ENCODE data around the gene ITPK1.

Gene ITPK1

DNA sequence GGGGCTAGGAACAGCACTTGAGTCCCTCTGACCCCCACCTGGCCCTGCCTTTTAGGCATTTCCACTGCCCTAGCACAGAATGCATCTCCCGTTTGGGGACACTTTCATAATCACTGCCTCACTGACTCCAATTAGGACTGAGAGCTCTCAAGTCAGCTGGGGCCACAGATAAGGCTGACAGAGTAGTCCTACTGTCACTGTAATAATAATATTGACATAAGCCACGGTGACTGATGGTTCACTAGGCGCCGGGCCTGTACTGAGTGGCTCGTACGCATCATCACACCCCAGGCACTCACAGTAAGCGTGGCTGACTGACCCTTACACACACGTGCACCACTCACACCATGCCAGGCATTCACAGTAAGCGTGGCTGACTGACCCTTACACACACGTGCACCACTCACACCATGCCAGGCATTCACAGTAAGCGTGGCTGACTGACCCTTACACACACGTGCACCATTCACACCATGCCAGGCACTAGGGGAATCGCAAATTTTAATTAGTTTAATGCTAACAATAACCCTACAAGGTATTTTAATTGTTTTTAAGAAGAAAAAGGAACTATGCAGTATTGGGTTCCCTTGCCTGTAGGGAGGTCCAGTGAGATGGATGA is 105.1 kb downstream of the ITPK1 start:
- no peak for DNase-seq (ENCODE audit: low read depth)

DNA sequence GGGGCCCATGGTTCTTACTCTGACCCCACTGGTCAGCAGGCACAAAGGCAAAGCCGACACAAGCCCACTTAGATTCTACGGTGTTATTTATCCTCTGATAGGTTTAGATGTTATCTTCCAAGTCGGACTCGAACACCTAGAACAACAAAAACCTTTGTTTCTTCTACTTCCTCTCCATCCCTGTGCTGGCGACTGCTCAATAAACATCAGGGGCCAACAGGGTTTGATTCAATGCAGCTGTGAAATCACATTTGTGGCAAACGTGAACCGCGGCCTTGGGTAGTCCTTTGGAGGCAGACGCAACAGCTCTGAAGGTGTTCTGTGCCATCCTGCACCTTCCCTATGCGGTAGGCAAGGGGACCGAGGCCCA is 105.6 kb downstream of the ITPK1 start:
- DNase-seq (ENCODE audit: low read depth): no peak

DNA sequence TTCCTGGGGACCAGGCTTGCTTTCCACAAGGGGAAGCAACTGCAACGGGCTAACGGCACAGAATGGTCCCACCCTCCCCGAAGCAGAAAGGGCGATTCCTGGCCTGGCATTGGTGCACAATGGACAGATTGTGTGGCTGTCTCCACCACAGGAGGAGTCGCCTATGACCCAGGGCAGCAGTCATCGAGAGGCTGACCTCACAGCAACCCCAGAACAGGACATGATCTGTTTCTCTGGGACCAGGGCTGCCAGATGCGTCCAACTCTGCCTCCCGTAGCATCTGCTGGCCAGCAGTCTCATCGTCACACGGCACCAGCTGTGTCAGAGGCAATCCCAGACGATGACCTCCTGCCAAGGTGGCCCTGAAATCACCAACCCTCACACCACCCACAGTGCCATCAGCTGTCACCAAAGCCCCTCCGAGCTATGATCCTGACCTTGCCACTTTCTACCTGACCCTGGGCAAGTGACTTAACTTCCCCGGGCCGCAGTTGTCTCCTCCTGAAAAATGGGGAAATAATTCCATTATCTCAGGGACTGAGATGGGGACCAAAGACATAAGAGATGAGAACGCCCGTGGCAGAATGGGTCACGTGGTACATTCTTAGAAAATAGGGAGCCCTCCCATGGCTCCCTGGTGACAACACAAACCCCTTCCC is 106.1 kb downstream of the ITPK1 start:
- no peak for DNase-seq (ENCODE audit: low read depth)

DNA sequence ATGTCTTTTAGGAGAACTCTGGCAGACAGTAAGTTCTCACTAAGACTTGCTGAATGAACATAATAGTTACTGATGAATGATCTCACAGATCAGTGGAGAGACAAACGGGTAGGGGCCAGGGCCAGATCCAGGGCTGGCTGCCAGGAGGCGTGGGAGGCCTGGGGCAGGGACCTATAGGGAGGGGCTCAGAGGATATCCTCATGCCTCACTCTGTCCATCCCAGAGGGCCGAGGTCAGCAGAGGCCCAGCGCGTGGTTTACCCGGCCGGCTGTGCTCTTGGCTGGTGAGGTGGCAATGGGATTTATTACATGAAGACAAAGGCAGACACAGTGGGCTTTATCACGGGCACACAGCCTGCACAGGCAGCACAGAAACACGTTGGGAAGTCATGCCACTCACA is 107.3 kb downstream of the ITPK1 start:
- DNase-seq (ENCODE audit: low read depth): no peak

DNA sequence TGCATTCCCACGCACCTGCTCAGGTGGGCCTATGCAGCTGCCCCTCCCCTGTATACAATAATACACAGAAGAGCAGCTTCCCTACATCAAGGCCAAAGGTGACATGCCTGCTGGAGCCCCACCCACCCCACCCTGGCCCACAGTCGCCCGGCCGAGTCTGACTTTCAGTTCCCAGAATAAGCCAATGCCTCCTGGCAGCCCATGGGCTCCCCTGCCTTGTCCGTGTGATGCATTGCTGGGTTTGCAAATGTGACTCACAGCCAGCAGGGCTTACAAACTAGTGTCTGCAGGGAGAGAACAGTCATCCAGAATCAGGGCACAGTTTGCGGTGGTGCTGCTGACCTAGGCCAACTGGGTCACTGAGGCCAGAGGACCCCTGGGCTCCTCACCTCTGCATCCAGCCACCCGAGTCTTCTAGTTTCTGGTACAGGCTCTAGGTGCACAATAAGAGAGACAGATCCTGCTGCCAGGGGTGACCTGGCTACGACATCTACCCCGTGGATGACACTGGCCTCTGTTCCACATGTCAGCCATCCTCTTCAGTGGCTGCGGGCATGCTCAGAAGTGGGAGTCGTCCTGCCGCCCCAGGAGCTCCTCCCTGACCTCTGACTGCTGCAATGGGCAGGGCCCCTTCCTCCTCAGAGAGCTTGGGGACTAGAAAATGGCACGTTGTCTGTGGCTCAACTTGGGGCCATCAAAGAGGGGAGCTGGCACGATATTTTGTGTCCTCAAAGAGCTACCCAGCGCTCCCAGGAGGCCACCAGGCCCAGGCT is 108.3 kb downstream of the ITPK1 start:
- no peak for DNase-seq (ENCODE audit: low read depth)

DNA sequence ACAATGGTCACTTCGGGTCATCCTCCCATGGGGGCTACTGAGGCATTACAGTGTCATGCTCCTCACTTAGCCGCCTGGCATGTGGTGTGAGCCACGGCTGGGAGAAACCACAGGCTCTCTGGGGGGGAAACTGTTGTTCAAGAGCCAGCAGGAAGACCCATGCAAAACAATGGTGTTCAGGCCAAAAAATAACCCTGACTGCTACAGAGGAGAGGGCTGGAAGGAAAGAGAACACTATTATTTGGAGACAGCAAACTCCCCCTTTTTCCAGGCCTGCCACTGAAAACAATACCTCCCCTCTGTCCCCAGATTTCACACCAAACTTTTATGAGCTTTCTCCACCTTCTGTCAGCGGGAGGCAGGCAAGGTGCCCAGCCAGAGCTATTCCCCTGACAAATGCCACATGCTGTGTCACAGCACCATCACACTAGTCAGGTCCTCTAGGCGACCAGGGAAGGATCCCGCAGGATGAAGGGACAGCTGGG is 109.1 kb downstream of the ITPK1 start:
- no peak for DNase-seq (ENCODE audit: low read depth)

DNA sequence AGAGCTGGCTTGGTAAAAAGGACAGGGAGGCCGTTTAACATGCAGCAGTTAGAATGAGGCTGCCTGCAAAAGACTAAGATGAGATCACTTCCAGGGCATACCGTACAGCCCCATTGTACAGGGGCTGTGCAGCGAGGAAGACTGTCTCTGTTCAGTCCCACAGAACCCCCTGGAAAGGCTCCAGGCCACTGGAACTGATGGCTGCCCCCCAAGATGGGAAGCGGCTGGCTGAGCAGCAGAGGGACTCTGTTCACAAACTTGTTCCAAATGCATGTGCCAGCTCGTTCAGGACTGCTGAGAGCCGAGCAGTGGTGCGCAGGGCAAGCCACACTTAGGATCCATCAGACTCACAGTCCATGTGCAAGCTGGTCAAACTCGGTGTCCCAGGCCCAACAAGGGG is 109.9 kb downstream of the ITPK1 start:
- DNase-seq (ENCODE audit: low read depth): no peak

DNA sequence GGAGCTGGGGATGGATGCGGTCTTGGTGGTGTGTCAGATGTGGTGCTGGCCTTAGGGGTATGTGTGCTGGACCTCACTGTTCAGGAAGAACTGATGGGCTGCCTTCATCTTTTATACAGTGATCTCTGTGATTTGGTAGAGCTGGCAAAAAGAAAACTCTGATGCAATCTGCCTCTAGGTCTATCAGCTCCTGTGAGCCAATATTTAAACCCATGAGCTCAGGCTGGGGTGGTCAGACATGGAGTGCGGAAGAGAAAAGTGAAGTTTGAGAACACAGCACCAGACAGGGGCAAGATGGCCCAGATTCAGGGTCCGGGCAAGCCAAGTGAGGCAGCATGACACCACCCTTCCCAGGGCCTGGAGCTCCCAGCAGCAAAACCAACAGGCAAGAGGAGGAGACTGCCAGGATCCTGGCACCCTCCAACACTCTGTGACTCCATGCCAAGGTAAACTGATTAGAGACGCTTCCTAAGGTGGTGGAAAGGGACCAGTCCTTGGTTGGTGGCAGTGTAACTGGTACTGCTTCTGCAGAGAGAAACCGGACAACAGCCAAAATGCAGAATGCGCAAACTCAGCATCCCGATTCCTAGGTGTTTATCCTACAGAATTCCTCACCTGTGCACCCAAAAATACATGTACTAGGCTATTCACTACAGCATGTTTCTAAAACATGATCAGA is 110.5 kb downstream of the ITPK1 start:
- DNase-seq (ENCODE audit: low read depth): no peak

DNA sequence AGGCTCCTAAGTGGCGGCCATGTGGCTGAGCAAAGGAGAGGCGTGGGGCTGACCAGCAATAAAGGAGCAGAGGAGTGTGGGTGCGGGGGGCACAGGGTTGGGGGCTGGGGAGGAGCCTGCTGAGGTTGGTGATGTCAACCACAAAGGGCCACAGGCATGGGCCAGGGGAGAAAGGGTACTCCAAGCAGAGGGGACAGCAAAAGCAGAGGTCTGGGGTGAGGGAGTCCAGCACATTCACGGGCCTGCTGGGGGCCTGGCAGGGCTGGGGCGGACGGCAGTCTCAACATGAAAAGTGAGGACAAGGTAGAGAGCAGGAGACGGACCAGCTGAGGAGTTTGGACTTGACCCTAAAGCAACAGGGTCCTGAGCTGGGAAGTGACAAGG is 111.0 kb downstream of the ITPK1 start:
- DNase-seq (ENCODE audit: low read depth): no peak

DNA sequence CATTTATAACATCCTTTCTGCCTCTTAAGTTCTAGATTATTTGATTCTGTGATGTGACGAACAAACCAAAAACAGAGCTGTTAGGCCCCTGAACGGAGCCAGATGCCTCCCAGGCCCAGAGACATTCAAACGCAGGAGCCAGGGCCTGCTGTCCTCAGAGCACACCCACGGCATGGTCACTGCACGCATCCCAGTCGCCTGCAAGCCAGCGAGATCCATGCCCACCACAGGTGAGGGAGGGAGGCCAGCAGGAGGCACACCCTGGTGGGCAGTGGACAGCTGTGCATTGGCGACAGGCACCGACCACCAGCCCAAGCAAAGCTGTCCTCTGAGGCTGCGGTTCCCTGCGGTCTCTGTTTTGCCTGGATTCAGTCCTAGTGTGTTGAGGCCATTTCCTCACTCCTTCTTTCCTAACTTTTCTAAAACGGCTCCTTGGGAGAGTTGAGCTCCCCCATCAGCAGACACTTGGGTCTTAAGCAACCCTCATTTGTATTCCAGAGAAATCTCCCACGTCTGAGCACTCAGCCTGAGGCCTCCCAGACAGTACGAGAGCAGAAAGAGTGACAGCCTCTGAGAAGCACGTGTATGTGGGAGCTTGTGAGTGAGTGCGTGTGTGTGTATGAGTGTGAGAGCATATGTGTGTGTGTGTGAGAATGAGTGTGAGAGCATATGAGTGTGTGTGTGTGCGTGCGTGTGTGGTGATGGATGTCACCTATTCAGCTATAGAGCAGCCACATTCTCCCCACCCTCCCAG is 111.6 kb downstream of the ITPK1 start:
- DNase-seq (ENCODE audit: low read depth): no peak

DNA sequence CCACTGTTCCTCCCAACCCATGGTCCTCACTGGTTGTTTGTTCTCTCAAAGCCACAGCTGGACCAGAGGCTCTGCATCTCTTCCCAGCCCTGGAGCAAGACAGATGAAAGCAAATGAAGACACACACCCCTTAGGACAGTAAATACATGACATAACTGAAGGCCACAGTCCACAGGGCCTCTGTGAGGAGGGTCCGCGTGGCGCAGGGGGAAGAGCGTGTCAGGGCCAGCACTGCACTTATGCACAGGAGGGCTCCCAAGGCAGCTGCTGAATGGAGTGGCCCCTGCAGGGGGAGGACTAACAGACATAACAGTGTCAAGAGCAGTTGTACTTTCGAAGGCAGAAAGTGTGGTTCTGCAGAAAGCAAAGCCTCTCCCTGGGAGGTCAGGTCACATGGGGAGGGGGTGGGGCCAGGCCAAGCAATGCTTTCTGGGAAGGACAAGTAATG is 112.8 kb downstream of the ITPK1 start:
- no peak for DNase-seq (ENCODE audit: low read depth)

DNA sequence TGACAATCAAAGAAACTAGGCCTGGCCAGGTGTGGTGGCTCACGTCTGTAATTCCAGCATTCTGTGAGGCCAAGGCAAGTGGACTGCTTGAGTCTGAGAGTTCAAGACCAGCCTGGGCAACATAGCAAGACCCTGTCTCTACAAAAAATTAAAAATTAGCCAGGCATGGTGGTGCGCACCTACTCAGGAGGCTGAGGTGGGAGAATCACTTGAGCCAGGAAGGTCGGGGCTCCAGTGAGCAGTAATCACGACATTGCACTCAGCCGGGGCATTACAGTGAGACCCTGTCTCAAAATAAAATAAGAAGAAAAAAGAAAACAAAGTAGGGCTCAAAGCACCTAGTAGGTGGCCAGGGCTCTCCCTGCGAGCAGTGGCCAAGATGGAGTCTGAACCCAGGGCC is 113.7 kb downstream of the ITPK1 start:
- no peak for DNase-seq (ENCODE audit: low read depth)

DNA sequence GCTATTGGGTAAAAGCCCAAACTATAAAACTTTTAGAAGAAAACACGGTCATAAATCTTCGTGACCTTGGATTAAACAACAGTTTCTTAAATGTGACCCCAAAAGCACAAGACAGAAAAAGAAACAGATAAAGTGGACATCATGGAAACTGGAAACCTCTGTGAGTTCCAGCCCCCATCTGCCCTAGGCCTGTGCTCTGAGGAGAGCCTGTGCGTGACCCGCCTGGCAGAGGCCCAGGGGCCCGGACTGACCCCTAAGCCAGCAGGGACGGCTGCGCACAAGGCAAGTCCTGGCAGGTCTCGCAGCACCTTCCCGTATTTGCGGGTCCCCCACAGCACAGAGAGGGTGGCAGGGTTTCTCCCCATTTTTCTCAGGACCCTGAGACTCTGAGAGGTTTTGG is 116.8 kb downstream of the ITPK1 start:
- no peak for DNase-seq (ENCODE audit: low read depth)

DNA sequence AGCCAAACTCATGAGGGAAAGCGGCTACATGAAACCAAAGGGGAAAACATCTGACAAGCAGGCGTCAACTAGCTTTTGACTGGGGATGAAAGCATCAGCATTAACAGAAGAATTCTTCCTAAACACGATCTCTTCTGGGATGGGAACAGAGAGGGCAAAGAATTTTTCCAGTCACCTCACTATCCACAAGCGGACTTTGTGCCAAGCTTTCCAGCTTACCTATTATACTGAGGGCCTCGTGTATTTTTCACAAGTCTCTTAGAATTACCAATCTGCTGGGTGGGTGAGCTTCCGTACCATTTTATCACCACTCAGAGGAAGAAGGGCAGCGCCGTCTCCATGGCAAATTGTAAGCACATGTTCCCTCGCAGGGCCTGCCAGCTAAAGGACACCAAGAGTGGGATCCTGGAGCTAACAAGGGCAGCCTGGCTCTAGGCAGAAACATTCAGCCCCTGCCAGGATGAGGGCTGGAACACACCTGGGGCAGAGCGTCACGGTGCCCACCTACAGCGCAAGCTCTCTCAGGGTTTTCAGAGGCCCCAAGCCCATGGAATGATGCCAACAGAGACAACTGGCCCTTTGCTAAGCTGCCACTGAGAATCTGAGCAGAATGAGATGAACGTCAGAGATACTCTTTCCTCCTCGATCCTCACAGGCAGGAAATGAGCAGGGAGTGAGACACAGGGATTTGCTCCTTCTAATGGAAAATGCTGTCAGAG is 118.2 kb downstream of the ITPK1 start:
- no peak for DNase-seq (ENCODE audit: low read depth)

DNA sequence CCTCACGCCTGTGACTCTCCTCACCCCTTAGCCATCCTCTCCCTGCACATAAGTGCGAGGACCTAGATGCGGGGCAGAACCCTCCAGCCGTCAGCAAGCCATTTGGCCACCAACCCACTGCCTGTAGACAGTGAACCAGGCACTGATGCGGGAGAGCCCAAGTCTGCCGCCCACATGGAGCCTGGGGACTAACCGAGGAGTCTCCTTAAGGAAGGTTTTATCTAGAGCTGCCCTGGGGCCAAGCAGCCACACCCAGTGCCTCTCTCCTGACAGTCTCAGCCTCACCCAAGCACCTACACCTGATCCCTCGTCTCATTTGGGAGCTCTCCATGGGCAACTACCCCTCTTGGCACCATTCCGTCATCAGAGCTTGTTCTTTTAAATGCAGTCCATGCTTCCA is 120.1 kb downstream of the ITPK1 start:
- no peak for DNase-seq (ENCODE audit: low read depth)

DNA sequence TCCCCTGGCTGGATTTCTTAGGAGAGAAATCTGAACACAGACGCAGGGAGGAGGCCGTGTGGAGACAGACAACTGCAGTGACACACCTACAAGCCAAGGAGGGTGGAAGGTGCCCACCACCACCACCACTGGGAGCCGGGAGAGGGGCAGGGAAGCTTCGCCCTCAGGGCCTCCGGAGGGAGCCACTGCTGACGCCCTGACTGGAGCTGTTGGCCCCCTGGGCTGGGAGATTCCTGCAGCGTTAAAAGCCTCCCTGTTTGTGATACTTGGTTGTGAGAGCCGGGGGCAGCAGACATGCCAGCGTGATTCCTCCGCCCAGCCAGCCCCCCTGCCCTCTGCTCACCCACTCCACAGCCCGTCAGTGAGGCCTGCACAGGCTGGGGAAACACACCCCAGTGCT is 120.8 kb downstream of the ITPK1 start:
- DNase-seq (ENCODE audit: low read depth): no peak

DNA sequence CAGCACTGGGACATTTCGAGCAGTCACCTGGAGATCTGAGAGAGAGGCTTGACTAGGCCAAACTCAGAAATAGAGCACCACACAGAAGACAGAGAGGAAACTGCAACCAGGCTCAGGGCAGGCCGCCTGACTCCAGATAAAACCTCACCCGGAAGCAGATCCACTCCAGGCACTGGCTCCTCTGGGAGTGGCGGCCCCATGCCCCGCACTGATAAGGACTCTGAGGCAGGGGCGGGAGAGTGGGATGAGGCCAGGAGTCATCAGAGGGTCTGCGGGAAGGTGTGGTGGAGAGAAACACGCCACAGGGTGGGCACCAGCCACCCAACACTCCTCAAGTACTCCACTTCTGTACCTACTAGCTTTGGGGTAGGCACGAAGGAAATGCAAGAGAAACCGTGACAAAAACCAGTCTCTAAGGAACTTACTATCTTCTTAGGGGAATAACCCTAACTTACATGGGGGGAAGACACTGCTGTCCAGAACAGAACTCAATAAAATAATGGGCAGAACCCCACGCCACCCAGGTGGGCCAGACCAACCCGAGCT is 121.5 kb downstream of the ITPK1 start:
- no peak for DNase-seq (ENCODE audit: low read depth)

DNA sequence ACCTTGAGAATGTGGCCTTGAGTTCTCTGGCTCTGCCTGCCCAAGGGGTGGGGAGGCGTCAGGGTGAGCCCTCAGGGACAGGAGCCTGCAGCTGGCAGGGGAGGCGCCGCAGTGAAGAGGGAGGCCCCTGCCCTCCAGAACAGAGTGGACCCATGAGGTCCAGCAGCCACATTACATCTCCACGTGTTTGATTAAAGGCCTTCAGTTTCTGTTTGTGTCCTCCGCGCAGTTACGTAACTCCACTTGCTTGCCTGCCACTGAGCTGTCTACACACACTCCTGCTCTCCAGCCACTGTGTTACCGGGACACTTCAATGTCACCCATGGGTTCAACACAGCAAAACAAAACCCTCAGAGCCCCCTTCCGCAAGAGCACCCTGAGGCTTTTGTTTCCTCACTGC is 122.4 kb downstream of the ITPK1 start:
- DNase-seq (ENCODE audit: low read depth): no peak

DNA sequence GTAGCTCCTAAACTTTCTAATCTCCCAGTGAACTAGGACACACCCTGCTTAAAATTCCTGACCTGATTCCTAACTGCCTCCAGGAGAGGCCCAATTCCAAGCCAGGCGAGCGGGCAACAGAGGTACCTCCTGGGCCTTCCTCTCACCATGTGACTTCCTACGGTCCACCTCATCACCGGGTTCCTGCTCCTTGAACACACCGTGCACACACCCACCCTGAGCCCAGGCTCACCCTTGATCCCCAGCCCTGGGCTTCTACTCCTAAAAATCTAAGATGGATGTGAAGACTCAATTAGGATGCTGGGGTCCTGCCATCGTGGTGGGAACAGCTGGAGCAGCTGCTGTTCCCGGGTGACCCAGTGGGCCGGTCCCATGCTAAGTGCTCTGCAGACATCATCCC is 124.2 kb downstream of the ITPK1 start:
- no peak for DNase-seq (ENCODE audit: low read depth)

DNA sequence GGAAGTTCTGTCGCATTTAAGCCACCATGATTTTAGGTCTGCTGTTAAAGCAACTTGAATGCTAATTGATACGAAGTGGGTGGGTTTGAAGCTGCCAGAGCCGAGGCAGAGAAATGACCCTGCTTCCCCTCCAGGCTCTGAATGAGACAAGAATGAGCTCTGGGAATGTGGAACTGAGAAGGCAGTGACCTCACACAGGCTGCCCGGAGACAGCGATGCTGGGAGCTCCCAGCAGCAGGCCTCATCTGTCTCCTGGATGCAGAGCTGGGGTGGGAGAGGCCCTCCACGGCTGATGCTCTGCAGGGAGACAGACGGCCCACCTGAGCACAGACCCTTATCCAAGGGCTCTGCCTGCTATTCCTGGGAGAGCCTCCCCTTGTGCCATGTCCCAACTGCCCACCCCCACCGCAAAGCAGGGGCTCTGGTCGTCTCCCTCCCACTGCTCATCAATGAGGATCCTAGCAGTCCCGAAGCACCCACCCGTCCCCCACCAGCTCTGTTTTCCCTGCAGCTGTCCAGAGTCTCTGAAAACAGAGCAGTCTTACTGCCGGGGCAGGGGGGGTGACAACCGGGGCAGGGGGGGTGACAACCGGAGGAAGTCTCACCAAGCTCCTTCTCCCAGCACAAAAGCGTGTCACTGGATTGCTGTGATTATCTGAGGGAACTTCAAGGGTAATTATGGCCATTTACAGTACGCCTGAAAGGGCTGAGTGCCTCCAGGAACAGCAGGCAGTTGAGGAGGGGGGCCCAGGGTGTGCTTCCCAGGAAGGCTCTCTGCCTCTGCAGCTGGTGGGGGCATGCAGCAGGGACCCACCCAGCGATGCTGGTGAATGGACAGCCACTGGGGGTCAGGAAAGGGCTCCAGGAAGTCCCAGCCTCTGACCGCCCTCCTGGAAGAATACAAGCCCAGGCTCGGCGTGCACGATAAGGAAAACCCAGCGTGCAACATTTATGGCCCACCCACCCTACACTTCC is 125.0 kb downstream of the ITPK1 start:
- DNase-seq (ENCODE audit: low read depth): no peak

All from activated T-cell treated with anti-CD3 and anti-CD28 coated beads for 48 hours (primary cell).